ENCODE results near the gene CCDC142.

The CCDC142 gene

DNA sequence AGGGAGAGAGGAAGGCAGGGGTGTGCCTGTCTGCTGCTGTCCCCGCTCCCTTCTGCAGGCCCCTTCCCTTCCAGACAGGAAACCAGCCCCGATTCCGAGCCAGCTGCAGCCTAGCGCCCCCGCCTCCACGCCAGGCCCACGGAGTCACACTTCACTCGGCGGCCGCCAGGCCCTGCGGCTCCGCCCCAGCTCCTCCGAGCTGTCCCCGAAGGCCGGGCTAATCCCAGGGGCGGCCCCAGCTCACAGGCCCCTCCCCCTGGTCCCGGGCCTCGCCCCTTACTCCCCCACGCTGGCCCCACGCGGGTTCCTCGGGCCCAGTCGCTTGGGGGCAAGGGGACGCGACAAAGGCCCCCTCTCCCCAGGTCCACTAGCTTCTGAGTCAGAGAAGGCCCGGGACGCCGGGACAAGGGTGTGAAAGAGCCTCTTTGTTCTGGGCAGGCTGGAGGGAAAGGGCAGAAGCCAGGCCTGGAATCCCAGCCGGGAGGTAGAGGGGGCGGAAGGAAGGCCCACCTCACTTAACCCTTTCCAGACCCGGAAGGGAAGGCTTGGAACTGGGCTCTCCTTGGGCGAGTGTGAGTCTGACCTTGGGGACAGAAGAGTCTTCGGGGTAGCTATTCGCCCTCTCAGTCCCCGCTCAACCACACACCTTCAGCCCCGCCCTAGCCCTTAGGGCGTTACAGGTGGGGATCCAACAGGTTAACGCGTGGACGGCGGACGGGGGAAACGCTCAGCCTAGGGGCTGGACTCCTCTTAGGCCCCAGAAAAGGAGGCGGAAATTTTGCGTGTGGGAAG lies 42.2 kb downstream of the CCDC142 start:
- no peak for DNase-seq

DNA sequence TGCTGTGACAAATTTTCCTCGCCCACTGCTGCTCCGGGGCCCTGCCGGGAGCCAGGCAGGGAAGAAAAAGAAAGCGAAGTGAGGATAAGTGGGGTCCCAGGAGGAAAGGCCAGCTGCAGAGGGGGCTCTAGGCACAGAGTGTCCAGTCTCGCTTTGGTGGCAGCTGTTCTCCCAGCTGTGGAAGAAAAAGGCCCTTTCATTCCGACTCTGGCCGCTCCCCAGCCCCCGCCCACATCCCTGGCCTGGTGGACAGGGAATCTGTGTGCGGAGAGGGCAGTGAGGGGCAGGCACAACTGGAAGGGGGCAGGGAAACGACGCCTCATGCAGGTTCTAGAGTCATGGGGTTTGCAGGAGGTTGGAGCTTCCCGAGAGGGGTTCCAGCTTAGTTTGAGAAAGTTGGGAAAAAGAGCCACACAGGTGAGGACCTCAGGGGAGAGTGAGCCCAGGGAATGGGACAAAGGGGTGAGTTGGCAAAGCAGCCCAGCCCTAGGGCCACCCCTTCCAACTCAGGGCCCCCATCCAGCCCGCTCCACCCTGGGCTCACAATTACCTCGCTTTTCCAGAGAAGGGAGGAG lies 42.9 kb downstream of the CCDC142 start:
- no peak for DNase-seq

DNA sequence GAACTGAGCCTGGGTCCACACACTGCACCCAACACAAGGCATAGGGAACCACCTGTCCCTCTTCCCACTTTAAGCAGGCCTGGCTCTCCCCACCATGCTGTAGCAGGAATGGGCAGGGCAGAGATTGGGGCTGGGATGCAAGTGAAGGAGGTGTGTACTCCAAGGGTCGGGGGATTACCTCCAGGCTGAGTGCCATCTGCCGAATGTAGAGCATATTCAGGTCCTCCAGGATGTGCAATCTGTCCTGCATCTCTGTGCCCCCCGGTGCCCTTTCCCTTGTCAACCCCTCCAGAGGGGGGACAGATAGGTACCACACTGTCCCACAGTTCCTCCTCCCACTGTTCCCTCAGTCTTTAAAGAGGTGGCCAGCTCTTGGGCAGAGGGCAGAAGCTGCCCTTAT lies 43.4 kb downstream of the CCDC142 start:
- no peak for DNase-seq

DNA sequence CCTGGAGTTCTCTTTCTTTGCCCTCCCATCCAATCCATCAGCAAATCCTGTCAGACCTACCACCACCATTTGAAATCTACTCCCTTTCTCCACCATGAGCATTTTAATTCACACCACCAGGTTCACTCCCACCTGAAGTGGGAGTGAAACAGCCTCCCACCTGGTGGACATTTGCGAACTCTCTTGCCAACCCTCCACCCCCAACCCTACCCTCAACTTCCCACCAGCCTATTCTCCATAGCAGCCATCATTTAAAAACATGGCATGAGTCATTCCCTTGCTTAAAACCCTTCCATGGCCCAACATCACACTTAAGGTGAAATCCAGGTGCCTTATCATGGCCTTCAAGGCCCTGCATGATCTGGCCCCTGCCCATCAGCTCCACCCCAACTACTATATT lies 44.5 kb downstream of the CCDC142 start:
- no peak for DNase-seq

DNA sequence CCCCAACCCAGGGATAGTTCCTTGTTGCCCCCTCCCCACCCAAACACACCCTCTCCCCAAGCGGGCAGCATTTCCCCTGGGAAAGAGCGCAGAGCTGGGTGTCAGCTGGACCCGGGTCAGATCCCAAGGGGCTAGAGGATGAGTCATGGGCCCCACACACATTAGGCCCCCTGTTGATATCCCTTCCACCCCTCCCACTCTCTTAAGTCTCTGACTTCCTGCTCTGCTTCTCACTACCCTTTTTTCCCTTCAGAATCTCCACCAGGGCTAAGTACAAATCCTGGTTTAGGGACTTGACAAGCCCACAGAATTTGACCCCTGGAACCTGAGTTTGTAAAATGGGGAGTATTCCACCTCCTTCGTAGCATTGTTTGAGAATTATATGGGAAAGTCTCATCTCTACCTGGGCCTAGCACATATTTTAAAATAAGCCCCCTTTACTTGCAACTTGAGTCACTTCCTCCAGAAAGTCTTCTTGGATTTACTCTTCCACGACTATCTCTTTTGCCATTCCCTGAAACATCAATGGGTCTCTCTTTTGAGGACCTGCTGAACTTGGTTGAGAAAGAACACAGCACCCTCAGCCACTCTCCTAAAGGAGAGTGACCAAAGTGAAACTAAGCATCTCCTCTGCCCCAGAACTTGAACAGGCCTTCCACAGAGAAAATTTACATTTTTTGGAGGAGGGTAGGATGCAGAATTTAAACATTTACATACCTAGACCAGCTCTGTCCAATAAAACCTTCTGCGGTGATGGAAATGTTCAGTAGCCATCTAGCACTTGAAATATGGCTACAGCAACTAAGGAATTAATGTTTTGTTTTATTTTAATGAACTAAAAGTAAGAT lies 45.7 kb downstream of the CCDC142 start:
- no peak for DNase-seq

DNA sequence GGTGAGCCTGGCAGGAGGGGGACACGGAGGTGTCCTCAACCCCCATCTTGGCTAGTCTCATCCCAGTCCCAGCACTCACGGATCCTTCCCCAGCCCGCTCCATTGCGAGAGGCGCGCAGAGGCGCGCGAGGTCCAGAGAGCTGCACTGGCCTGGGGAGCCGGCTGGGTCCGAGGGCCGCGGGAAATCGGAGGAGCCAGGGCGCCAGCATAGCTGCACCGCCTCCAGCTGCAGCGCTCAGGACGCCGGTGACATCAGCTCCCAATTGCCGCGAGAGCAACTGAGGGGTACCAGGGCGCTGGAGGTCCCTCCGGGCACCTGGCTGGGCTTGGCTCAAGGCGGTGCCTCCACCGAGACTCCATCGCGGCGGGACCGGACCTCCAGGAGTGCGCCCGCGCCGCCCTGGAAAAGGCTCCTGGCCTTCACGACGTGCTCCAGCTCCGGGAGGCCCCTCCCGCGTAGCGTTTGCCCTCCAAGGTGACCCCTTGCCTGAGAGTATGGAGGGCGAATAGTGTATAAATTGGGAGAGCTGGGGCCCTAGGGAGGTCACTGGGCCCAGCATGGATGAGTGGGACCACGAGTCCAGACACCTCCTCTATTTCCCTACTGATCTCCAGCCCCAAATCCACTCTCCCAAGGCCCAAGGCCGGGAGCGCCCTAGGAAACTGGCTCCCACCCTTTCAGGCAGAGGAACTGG lies 46.5 kb downstream of the CCDC142 start:
- no peak for DNase-seq

DNA sequence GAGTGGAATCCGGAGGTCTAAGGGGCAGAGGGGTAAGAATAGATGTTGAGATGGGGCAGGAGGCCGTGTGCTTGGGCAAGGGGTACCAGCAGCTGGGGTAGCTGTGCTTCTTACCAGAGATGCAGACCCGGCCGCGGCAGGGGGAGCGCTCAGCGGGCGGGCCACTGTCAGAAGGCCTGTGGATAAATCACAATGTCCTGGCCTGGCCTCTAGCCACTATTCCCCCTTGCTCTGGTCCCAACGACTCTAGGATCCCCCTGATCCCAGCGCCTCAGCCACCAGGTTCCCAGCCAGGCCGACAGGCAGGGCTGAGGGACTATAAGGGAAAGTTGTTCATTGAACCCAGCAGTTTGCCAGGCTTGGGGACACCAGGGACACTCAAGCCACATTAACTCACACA lies 52.3 kb downstream of the CCDC142 start:
- no peak for DNase-seq

DNA sequence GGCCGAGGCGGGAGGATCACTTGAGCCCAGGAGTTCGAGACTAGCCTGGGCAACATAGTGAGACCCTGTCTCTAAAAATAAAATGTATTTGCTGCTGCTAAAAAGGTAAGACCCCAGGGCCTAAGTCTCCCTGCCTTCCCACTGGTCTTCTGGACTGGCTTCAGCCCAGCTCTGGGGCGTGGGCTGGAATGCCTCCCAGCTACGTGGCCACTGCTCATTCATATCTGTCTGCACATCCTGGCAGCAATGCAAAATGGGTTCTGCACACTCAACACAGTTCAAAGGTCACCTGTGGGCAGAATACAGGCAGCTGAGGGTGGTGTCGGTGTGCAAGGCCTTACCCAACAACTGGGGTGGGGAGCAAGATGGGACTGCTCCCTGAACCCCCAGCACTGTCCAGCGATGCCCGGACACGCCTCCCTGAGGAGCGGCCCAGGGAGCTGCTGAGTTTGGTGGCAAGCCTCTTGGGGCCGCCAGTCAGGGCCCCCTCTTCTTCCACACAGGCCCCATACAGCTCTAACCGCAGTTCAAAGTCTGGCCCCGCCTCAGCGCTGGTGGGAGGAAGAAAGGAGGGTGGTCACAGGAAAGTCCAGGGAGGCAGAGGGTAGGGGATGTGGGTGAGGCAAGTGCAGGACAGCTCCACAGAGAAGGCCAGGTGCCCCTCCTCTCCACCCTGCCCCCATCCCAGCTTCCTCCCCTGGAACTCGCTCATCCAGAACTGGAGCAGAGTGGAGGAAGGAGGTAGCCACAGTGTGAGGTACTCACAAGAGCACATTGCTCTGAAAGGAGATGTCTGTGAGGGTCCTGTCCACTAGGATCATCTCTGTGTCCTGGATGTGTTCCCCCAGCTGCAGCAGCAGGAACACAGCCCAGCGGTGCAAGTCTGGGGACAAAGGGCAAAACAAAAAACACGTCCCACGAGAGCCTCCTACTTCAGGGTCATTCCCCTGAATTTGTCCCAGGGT lies 53.0 kb downstream of the CCDC142 start:
- DNase-seq, result no peak

DNA sequence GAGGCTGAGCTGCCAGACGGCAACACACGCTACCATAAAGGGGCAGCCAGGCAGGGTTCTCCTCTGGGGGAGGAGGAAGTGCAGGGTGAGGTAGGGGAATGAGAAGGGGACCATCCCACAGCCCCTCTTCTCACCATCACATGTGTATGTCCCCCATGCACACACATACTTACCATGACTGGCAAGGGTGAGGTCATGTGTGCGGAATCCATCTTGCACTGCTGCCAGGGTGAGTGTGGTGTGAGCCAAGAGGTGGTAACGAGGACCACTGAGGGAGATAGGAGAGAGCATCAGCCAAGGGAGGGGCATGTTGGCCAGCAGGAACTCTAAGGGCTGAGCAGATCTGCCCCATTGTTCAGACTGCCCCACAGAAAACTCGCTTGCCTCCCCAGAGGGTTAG lies 54.1 kb downstream of the CCDC142 start:
- DNase-seq, result no peak

DNA sequence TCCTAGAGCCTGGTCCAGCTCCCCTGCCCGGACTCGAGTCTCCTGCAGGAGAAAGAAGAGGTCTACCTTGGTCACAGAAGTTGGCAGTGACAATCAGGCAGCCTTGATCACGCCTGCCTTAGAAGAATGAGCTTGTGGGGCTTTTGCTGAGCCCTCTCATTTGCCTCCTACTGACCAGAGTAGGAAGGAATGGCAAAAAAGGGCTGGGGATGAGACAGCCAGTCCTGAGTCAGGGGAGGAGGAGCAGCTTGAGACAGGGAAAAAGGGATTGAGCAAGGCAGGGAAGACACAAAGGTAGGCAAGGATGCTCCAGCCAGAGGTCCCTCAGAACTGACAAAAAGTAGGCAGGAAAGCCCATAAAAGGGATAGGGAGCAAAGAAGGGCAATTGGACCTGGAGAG lies 55.2 kb downstream of the CCDC142 start:
- DNase-seq, result no peak

DNA sequence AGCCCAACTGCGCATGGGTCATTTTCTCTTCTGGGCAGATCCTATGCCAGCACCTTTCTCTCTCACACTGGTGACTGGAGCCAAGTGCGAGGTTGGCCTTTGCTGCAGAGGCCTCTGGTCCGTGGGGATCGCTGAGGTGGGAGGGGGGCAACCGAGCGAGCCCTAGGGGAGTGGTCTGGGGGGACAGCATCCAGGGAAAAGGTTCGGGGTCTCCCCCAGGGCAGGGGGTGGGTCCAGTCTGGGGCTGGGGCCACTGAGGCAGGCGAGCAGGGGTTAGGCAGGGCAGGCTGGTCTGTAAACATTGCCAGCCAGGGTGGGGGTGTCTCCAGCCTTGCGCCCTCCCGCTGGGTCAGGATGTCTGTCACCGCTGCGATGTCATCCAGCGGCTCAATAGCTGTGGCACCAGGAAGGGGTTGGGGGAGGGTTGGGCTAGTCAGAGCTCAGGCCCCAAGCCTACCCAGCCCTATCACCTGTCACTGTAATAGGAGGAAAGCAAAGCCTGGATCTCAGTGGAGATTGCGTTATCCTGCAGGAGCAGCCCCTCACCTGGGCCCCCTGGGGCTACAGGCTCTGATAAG lies 56.5 kb downstream of the CCDC142 start:
- DNase-seq, result no peak

DNA sequence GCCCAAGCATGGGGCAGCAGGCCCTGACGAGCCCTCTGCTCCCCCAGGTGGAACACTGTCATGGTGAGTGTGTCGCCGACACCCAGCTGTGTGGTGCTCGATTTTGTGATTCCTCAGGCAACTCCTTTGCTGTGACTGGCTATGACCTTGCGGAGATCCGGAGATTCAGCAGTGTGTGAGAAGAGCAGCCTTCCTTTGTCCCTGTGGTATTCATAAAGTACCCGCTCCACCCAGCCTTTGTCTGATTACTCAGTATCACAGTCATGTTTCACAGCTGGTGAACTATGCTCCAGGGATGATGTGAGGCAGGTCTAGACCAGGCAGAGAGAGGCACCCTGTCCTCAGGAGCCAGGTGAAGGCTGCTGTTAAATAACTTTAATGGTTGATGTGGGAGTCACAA lies 57.3 kb downstream of the CCDC142 start:
- DNase-seq, result no peak

DNA sequence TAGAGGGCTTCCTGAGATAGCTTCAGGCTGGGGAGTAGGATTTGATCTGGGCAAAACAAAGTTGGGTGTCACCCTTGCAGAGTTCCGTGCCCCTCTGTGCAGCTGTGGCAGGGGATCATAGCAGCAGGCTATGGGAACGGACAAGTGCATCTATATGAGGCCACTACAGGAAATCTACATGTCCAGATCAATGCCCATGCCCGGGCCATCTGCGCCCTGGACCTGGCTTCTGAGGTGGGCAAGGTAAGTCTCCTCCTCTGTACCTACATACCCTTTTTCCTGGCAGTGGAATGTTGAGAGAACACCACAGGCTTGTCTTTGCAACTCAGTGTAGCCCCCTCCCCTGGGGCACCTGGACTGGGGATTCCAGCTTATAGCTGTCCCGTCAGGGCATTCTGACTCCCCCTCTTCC lies 57.8 kb downstream of the CCDC142 start:
- DNase-seq, result no peak

DNA sequence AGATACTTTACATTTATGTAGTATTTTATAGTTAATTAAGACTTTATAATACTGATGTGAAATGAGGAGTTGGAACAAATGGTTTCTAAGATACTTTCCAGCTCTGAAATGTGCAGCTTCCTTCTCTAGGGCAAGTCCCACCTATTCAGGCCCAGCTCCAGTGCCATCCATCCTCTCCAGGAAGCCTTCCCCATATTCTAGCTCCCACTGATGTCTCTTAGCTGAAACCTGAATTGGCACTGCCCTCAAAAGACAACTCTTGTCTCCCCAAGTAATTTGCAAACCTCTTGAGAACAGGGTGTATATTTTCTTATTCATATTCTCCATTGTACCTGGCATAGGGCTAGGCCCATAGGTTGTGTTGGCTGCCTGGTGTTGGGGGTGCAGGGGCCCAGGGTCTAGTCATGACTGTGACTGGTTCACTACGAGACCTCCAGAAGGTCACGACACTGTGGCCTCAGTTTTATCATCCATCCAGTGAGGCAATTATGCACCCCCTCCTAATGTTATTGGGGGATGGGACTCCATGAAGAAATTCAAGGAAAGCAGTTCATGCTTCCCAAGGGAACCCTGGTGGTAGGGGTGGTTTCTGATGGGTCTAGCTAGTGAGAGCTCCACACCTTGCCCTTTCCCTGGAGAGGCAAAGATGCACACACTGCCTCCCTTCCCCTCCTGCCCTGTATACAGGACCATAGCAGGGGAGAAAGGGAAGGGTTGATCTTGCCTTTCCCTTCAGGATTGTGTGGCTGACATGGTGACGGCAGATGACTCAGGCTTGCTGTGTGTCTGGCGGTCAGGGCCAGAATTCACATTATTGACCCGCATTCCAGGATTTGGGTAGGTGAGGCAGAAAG lies 58.4 kb downstream of the CCDC142 start:
- no peak for DNase-seq

Measured in activated CD4-positive, CD25-positive, alpha-beta regulatory T cell treated with anti-CD3 and anti-CD28 coated beads, Interleukin-2, amount 50 U/mL, for 72 hours (primary cell).